Keratinocyte (primary cell): Measurements from ENCODE around the gene LRIG3. TPM values are rescaled to one million over a fixed set of nuclear protein-coding genes. Genes with fewer than 3 reads are reported as not detected.

Source experiments
- DNase-seq: peaks from one replicate; pipeline ENCODE4 v3.0.0-alpha.2; 2011; ENCODE audit warnings: low read depth, missing footprints, low spot score
- FAIRE-seq: peaks from 2 replicates; lab custom pipeline; 2011; peaks lifted over from hg19 to GRCh38; lab: Jason Lieb, UNC
- H2AFZ ChIP-seq: 2 replicates; pipeline ENCODE4 v1.6.0; 2012; ENCODE audit warnings: low read length, control low read depth, inconsistent platforms; ENCODE audit not compliant: control insufficient read depth
- H3K27ac ChIP-seq: 2 replicates; pipeline ENCODE4 v1.5.1; 2011; ENCODE audit warnings: low read length; ENCODE audit not compliant: control insufficient read depth, insufficient read depth
- H3K27me3 ChIP-seq: 3 replicates; pipeline ENCODE4 v1.6.0; 2011; ENCODE audit warnings: low read length; ENCODE audit not compliant: control insufficient read depth, insufficient read depth; ENCODE audit errors: extremely low read depth
- H3K36me3 ChIP-seq, 2 experiments: 2 replicates in 1 of 2; 3 replicates in 1 of 2; pipeline ENCODE4 v1.5.1; 2011; ENCODE audit warnings: low read length in 2 of 2, mild to moderate bottlenecking in 1 of 2; ENCODE audit not compliant: control insufficient read depth in 2 of 2, insufficient read depth in 2 of 2; ENCODE audit errors: extremely low read depth in 1 of 2
- H3K4me1 ChIP-seq: 3 replicates; pipeline ENCODE4 v1.5.1; 2011; ENCODE audit warnings: low read length; ENCODE audit not compliant: control insufficient read depth, insufficient read depth; ENCODE audit errors: extremely low read depth
- H3K4me2 ChIP-seq: 3 replicates; pipeline ENCODE4 v1.6.0; 2011; ENCODE audit warnings: low read depth, low read length; ENCODE audit not compliant: control insufficient read depth, insufficient read depth; ENCODE audit errors: extremely low read depth
- H3K4me3 ChIP-seq, 3 experiments: fragments of 200-600 bp in 1 of 3; sonication (generic) in 1 of 3; 2 replicates in 2 of 3; 3 replicates in 1 of 3; pipeline ENCODE4 v1.5.1; 2011 to 2016; ENCODE audit warnings: low read length in 3 of 3, mild to moderate bottlenecking in 3 of 3, control low read depth in 2 of 3, inconsistent platforms in 1 of 3, low read depth in 1 of 3, mixed read lengths in 1 of 3, mixed run types in 1 of 3, moderate library complexity in 1 of 3; ENCODE audit not compliant: control insufficient read depth in 2 of 3, insufficient read depth in 2 of 3; ENCODE audit errors: extremely low read depth in 1 of 3
- H3K79me2 ChIP-seq: 2 replicates; pipeline ENCODE4 v1.6.0; 2012; ENCODE audit warnings: low read length; ENCODE audit not compliant: control insufficient read depth, insufficient read depth
- H3K9ac ChIP-seq: 3 replicates; pipeline ENCODE4 v1.6.0; 2011; ENCODE audit warnings: low read length; ENCODE audit not compliant: control insufficient read depth, insufficient read depth; ENCODE audit errors: extremely low read depth
- H3K9me1 ChIP-seq: 3 replicates; pipeline ENCODE4 v1.6.0; 2011; ENCODE audit warnings: low read length; ENCODE audit not compliant: control insufficient read depth, insufficient read depth; ENCODE audit errors: extremely low read depth
- H3K9me3 ChIP-seq: 2 replicates; pipeline ENCODE4 v1.5.1; 2012; ENCODE audit warnings: low read depth, low read length; ENCODE audit not compliant: control insufficient read depth
- H4K20me1 ChIP-seq: 3 replicates; pipeline ENCODE4 v1.6.0; 2011; ENCODE audit warnings: low read length; ENCODE audit not compliant: control insufficient read depth, insufficient read depth; ENCODE audit errors: extremely low read depth
- CTCF ChIP-seq, 3 experiments: IDR thresholded peaks in 1 of 3; conservative IDR thresholded peaks in 1 of 3; optimal IDR thresholded peaks in 1 of 3; 2 replicates in 2 of 3; 3 replicates in 1 of 3; pipeline versions ENCODE3 to v1.5.1; 2011; ENCODE audit warnings: low read length in 3 of 3, mild to moderate bottlenecking in 3 of 3, moderate library complexity in 2 of 3, control low read depth in 1 of 3, inconsistent platforms in 1 of 3; ENCODE audit not compliant: insufficient read depth in 2 of 3; ENCODE audit errors: extremely low read depth in 1 of 3
- EZH2 ChIP-seq: IDR thresholded peaks from one replicate; pipeline ENCODE4 v1.6.1; 2012; ENCODE audit warnings: inconsistent platforms, mild to moderate bottlenecking, low read length, moderate library complexity
- dilution Hi-C: fragments of 300-500 bp; cut with MboI; formaldehyde crosslinking; loops from one replicate; pipeline ENCODE4 v1.7.0; 2020; ENCODE audit warnings: low sequenced_read_pairs; ENCODE audit not compliant: extremely low pct_ligation_motif_present
- polyA plus RNA-seq, 5 experiments: library from polyadenylated mRNA; depleted of rRNA in 3 of 5; stranded (reverse) in 3 of 5; stranded (forward) in 1 of 5; unstranded in 1 of 5; fragments of >200 nt; gene quantifications; 1 replicate in 1 of 5; 2 replicates in 3 of 5; 3 replicates in 1 of 5; pipeline versions ENCODE4 v1.2.1 to v1.2.3, GENCODE V29; 2011 to 2012; ENCODE audit warnings: missing spikeins in 2 of 5, low read depth in 1 of 5, low replicate concordance in 1 of 5

Gene LRIG3
- polyA plus RNA-seq, 1 donor (not counting 4 experiments of a cell fraction or from before 2014, with no cell fraction given): 30.9 TPM

GRCh38 chr12:58877243-58877743 lies 43.0 kb downstream of the LRIG3 start:
- no peaks in the 10 kb centered on the region for H3K9me1 ChIP-seq
- peaks cover 51 to 59% of the 10 kb centered on the region in 2 experiments for H3K36me3 ChIP-seq
- no peak overlapping the region for H3K9ac ChIP-seq
- no peak overlapping the region for H2AFZ ChIP-seq
- H3K79me2 ChIP-seq: no peaks in the 10 kb centered on the region
- FAIRE-seq (peak; percentile 82), DNase-seq (peak; percentile 38)
- dilution Hi-C loops: no loop called here
- H3K4me3 ChIP-seq: no peak overlapping the region
- no peak overlapping the region for H3K27ac ChIP-seq
- H3K4me2 ChIP-seq: no peak overlapping the region
- no peaks in the 10 kb centered on the region for H3K4me1 ChIP-seq
- no peaks in the 10 kb centered on the region for H4K20me1 ChIP-seq
- H3K9me3 ChIP-seq: no peaks in the 10 kb centered on the region
- no peak for TF ChIP-seq EZH2
- TF ChIP-seq CTCF (optimal IDR thresholded peaks at IDR 0.05 in 1 of 3, IDR thresholded peaks at IDR 0.05 in 1 of 3, conservative IDR thresholded peaks at IDR 0.05 in 1 of 3; ENCODE audit: extremely low read depth in 1 of 3, insufficient read depth in 2 of 3, low read length in 3 of 3): no peak
- no peaks in the 10 kb centered on the region for H3K27me3 ChIP-seq

GRCh38 chr12:58873496-58873895 lies 46.8 kb downstream of the LRIG3 start:
- H2AFZ ChIP-seq: no peak overlapping the region
- no peaks in the 10 kb centered on the region for H3K9me1 ChIP-seq
- H3K4me1 ChIP-seq: no peaks in the 10 kb centered on the region
- dilution Hi-C loops: no loop called here
- H4K20me1 ChIP-seq: no peaks in the 10 kb centered on the region
- no peaks in the 10 kb centered on the region for H3K79me2 ChIP-seq
- DNase-seq (no peak), FAIRE-seq (no peak)
- H3K9ac ChIP-seq: no peak overlapping the region
- H3K27ac ChIP-seq: no peak overlapping the region
- no peaks in the 10 kb centered on the region for H3K27me3 ChIP-seq
- no peak overlapping the region for H3K4me2 ChIP-seq
- peaks cover 37 to 38% of the 10 kb centered on the region in 2 experiments for H3K36me3 ChIP-seq
- no peak overlapping the region for H3K4me3 ChIP-seq
- H3K9me3 ChIP-seq: no peaks in the 10 kb centered on the region
- no peak for TF ChIP-seq CTCF (optimal IDR thresholded peaks at IDR 0.05 in 1 of 3, IDR thresholded peaks at IDR 0.05 in 1 of 3, conservative IDR thresholded peaks at IDR 0.05 in 1 of 3; ENCODE audit: extremely low read depth in 1 of 3, insufficient read depth in 2 of 3, low read length in 3 of 3)
- no peak for TF ChIP-seq EZH2
